Stimulated activated CD8-positive, alpha-beta memory T cell treated with anti-CD3 and anti-CD28 coated beads, Interleukin-15, amount 100 ng/mL, for 24 hours (primary cell): ENCODE data around the gene IPO7.

Experiments
- DNase-seq: peaks from one replicate; pipeline ENCODE4 v3.0.0-alpha.2; 2020; ENCODE audit warnings: low read depth

Gene IPO7

DNA sequence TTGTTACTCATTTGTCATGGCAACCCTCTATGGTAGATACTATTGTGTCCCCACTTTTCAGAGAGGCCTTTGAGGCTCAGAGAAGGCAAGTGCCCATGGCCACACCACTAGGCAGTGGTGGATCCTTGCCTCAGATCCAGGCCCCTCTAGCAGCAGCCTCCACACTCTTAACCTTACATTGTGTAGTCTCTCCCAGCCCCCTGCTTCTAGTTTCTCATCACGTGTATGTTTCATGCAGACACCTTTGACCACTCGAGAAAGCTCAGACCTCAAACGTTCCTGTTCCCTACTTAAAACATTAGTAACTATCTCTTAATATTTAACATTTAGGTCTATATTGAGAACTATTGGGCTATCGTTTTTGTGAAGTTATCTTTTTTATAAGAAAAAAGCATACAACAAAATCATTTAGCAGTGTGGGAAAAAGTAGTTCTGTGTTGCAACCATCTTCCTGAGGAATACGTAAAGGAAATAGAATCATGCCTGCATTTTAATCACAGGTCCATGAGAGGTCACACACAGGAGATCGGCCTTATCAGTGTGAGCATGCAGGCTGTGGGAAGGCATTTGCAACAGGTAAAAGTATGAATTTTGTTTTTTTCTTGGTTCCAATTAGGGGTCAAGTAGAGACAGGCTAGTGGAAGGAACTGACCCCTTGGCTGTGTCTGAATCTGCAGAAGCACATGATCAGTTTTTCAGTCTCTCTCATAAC is 111.5 kb downstream of the IPO7 start:
- no peak for DNase-seq
